NCI-H748 treated with DMSO at 0.1 percent for 48 hours (cell line): ENCODE measurements around the gene SP3.

ENCODE experiments used
- DNase-seq: peaks from one replicate; lab custom pipeline; 2025; lab: John Stamatoyannopoulos, UW

Gene SP3

GRCh38 chr2:173996766-173997165 lies 31.6 kb upstream of the SP3 start:
- no peak for DNase-seq

DNA sequence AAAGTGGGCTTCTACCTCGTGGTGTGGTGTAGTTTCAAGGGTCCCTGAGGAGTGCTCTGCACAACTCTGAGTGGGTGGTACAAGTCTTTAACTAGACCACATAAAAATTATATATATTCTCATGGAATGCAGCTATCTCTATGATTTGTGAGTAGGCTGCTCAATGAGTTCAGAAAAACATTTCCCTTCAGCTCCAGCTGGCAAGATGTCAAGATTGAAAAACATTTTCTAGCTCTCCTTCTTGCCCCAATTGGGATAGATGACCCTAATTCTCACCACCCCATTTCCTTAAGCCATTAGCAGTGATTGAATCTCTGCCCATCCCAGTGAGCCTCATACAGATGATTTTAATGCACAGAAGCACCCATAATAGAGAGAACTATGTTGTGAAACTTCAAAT lies 28.3 kb upstream of the SP3 start:
- no peak for DNase-seq

DNA sequence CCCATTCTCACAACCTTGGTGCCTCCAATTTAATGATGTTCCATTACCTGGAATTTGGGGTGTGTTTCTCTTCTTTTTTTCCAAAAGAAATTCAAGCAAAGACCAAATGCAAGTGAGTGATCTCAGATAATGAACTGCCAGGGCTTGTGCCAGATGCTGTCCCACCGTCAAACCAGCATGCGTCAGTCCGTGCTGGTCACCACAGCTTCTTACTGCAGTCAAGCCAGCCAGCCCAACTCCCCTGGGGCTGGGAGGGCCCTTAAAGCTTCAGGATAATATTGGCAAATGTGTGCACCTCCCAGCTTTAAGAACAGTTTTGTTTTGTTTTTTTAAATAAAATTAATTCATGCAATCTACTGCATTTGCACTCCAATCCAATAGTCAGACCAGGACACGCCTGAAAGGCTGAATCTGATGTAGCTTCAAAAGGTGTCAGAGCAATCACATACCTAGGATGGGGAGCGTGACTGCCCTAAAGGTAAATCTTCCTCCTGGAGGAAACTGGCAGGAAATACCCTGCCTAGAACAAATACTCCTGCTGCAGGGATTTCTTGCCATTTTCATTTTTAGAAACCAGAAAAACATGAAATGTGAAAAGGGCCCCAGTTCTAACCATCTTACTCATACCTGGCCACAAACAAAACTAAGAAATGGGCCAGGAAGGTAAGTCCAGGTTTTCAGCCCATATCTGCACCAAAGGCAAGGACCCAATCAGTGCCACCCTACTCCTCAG lies 26.8 kb upstream of the SP3 start:
- DNase-seq: no peak

- DNase-seq: no peak
These were observed 26.0 kb upstream of the SP3 start for GRCh38 chr2:173990970-173991819.

DNA sequence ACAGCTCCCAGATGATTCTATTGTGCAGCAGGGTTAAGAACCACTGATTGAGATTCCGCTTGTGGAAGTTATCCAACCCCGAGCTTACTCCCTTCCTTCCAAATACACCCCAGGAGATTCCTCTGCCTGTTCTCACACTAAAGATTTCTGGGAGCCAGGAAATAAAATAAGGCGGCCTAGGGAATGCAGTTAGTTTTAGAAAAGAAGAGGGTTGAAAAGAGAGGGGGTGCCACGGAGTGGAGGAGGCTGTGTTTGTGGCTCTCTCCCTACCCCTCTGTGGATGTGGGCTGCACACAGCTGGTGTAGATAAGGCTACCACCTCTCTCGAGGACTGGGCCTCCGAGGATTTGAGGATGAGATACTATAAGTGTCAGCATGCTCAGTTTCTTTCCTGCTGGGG lies 25.1 kb upstream of the SP3 start:
- no peak for DNase-seq

DNA sequence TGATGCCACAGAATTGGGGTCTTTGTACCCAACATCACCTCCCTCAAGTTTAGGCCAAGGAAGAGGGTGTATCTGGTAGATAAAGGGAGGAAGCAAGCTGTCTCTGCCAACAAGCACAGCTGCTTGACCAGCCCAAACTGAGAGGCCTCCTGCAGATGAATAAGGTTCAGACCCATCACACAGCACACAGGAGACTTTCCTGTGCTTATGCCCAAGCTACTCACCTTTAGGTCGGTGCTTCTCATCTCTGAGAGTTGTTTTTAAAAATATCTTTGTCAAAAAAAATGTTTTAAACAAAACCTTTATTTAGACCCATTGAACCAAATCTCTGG lies 24.7 kb upstream of the SP3 start:
- no peak for DNase-seq

GRCh38 chr2:173989160-173989883 lies 24.1 kb upstream of the SP3 start:
- DNase-seq: no peak

GRCh38 chr2:173986805-173987204 lies 21.6 kb upstream of the SP3 start:
- no peak for DNase-seq

DNA sequence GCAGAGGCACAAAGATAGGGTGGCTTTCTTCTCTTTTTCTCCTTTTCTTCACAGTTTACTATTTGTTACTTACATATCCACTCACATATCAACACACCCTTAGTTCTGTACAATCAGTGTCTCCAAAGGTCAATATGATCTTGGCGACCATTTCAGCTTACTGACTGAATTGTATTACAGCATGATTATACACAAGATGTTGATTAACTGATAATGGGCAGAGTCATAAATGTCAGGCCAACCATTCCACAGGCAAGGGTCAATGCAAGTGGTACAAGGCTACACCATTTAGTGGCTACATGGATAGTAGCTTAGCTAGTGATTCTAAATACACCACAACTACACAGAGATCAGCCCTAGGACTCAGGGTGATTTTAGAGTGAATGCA lies 20.4 kb upstream of the SP3 start:
- DNase-seq: no peak

DNA sequence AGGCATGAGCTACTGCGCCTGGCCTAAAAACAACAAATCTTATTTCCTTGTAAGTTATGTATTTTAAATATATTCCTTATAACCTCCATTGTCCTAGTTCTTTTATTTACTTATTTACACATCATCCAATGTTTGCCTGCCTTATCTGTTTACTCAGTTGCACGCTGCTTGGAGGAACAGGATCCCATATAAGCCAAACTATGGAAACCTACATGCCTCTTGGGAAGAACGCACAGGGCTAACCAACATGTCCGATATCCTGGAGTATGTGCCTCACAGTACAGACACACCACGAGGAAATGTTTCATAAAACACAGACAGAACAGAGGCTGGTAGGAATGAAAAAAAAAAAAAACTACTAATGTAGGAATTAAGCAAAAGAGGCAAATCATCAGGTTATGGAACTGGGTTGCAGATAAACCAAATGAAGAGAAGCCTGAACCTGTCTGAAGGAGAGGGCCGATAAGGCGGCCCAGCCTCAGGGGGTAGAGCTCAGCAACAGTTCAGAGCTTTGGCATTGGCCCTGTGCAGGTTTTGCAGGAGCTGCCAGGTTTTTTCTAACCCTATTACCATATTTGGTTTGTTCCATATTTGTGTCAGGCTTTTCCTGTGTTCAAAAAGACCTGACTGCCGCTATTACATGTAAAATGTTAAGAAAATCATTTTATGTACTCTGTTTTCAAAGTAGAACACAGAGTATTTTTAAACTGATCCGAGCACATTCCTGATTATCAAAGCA lies 19.9 kb upstream of the SP3 start:
- no peak for DNase-seq

DNA sequence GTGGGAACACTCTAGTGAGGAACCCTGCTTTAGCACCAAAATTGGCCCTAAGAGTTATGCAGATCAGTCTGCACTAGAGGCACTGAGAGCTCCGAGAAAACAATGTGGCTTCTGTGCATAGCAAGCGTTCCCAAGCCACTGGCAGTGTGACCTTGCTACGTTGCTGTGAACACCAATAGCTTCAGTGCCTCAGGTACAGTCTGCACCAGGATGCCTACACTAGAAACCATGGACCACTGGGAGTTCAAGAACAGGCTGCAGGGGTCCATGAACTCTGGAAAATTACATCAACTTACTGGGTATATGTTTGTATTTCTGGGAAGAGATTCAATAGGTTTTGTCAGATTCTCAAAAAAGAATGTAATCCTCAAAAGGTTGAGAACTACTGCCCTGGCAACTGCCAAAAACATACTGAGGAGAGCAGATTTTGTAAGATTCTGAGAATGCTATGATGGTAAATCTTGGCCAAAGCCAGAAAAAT lies 18.3 kb upstream of the SP3 start:
- no peak for DNase-seq

- DNase-seq: no peak
These were observed 17.7 kb upstream of the SP3 start for GRCh38 chr2:173982918-173983317.

DNA sequence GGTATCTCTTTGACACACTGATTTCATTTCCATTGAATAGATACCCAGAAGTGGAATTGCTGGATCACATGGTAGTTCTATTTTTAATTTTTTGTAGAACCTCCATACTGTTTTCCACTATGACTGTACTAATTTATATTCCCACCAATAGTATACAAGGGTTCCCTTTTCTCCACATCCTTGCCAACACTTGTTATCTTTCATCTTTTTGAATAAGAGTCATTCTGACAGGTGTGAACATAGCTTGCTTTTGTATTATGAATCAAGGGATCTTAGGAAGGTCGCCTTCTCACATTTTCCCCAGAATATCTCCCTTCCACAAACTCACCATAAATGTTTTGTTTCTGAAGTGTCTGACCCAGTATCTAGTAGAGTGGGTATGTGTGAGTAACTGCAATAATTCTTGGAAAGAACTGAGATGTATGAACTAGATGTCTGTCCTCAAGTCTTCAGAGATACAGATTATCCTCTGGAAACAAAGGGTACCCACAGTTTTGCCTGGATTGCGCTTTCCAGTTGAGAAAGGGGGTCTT lies 17.1 kb upstream of the SP3 start:
- no peak for DNase-seq

- DNase-seq: no peak
These were observed 16.3 kb upstream of the SP3 start for GRCh38 chr2:173981520-173981919.

DNA sequence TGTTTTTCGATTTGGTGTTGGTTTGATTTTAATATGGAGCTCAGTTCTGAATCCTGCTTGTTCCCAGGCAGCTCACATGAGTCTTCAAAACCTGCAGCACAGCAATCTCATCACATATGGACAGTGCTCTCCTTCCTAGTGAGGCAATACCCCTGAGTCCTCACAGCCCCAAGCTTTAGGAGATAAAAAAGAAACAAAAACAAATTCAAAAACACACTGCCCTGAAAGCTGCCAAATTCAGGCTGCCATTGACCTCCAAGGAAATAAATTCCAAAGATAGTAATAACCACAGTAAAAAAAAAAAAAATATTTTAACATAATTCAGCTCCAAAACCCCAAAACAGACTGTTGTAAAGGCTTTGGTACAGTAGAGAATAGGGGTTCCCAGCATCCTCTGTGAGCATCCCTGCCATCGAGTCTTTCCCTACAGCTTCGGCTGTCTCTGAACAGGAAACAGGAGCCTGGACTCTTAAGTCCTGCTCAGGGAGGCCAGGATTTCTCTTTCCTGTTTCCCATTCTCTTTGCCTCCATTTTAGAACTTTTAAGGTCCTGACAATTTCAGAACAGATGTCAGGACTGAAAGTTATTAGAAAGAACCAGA lies 14.7 kb upstream of the SP3 start:
- no peak for DNase-seq

GRCh38 chr2:173978447-173978846 lies 13.3 kb upstream of the SP3 start:
- no peak for DNase-seq

DNA sequence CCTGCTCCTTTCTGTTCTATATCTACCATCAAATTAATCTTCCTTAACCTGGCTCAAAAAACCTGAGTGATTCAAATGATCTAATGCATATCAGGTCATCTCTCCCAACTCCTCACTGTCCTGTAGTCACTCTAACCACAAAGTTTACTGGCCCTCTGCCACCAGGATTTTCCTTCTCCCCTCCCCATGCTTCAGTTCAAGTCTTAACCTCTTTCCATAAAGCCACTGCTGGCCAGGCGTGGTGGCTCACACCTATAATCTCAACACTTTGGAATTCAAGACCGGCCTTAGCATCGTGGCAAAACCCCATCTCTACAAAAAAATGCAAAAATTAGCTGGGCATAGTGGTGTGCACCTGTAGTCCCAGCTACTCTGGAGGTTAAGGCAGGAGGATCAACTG lies 7.5 kb upstream of the SP3 start:
- DNase-seq: no peak

GRCh38 chr2:173972165-173972564 lies 7.0 kb upstream of the SP3 start:
- no peak for DNase-seq

- no peak for DNase-seq
These were observed 5.3 kb upstream of the SP3 start for GRCh38 chr2:173970516-173970924.

- no peak for DNase-seq
These were observed 4.7 kb upstream of the SP3 start for GRCh38 chr2:173969886-173970285.

GRCh38 chr2:173968551-173968950 lies 3.4 kb upstream of the SP3 start:
- no peak for DNase-seq
